Activated CD4-positive, alpha-beta T cell treated with anti-CD3 and anti-CD28 coated beads, Interleukin-2, Interleukin-4, amounts not matched to agents 100 ng/mL and 50 ng/mL, durations not matched to agents 16 hours and 8 hours (primary cell): ENCODE data around the gene CCDC24.

Experiments used
- DNase-seq: peaks from one replicate; pipeline ENCODE4 v3.0.0-alpha.2; 2020; ENCODE audit warnings: low spot score

The CCDC24 gene

GRCh38 chr1:44024031-44024902, 32.9 kb downstream of the CCDC24 start:
- DNase-seq, result no peak

GRCh38 chr1:44024903-44025525, 33.6 kb downstream of the CCDC24 start:
- DNase-seq, result no peak

DNA sequence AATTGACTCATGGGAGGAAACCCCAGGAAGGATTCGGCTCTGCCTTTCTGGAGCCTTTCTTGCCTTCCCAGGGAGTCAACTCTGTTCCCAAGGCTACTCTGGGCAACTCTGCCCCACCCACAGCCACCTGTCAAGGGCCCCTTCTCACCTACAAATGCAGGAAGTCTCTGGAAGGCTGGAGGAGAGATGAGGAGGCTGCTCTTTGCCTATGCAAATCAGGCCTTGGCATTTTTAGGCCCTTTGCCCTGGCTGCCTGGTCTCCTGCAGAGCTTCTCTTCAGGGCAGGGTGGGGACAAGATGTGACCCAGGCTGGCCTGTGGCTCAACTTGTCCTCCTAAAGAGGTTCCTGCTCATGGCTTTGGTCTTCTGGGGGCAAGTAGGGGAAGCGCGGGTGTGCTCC, 34.4 kb downstream of the CCDC24 start:
- DNase-seq, result no peak

- DNase-seq, result no peak
Measured at GRCh38 chr1:44027320-44027719, 35.9 kb downstream of the CCDC24 start.

- DNase-seq, result no peak
Measured at GRCh38 chr1:44029260-44029910, 38.0 kb downstream of the CCDC24 start.

DNA sequence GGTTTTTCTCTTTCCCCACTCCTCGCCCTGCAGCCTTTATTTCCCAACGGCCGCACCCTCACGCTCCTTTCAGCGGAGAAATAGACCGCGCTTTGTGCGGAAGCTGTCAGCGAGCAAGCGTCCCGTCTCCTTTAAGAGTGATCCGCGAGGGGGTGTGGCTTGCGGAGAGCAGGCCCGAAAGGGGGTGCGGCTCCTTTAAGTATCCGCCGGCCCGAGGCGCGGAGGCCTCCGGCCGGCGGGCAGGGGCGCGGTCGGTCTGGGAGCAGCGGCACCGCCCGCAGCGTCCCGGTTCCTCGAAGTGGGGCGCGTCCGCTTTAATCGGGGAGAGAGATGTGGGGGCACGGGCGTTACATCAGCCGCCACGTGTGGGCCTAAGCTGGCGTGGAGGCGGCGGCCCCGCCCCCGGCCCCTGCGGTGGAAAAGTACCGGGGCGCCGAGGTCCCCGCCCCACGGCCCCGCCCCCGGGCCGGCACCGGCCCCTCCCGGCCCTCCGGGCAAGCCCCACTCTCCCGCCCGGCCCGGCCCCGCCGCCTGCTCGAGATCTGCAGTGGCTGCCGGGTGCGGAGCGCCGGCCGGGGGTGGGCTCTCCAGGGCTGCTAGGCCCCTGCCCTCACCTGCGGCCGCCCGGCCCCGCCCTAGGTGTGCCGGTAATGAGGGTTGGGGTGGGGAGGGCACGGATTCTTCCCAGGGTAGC, 38.7 kb downstream of the CCDC24 start:
- DNase-seq, result peak; percentile 89

- DNase-seq, result peak; percentile 27
Measured at GRCh38 chr1:44030605-44031251, 39.3 kb downstream of the CCDC24 start.

DNA sequence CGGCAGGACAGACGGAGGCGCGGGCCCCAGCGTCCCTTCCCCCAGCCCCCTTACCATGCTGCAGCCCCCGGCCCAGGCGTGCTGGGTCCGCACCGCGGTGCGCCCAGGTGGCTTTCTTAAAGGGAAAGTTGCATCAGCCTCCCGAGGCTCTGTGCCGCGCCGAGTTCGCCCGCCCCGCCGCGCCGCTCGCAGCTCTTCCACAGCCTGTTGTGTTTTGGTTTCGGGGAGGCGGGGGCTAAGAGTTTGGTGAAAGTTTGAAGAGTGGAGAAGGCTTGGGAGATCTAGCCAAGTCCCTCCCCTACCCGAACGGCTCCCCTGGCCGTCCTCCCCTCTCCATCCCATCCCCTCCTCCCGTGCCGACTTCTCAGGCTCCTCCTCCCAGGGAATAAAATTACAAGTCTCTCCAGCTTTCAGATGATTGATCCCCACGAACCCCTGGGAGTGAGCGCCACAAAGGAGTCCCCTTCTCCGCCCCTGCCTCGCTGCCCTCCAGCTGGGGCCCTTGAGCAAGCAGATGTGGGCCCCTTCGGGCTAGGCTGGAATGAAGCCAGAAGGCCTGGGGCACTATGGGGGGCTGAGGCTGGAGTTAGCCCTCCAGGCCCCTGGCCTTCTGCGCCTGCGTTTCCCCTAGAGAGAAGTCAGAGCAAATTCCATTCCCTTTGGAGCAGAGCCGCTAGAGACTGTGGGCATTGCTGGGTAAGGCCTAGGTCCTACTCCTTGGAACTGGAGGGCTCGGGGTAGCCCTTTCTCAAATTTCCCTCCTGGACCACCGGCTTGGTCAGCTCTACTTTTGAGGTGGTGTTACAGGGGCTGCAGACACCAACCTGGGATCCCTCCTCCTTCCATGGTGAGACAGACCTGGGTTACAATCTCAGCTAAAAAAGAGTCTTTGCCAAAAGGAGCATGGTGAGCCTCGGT, 40.1 kb downstream of the CCDC24 start, which contains the start of gene SLC6A9:
Gene SLC6A9, minus strand, starts transcription at position 211 of the 918 bp plus-strand sequence. CDS start 7,185 bp downstream, outside the sequence.
- DNase-seq, result peak; percentile 20

DNA sequence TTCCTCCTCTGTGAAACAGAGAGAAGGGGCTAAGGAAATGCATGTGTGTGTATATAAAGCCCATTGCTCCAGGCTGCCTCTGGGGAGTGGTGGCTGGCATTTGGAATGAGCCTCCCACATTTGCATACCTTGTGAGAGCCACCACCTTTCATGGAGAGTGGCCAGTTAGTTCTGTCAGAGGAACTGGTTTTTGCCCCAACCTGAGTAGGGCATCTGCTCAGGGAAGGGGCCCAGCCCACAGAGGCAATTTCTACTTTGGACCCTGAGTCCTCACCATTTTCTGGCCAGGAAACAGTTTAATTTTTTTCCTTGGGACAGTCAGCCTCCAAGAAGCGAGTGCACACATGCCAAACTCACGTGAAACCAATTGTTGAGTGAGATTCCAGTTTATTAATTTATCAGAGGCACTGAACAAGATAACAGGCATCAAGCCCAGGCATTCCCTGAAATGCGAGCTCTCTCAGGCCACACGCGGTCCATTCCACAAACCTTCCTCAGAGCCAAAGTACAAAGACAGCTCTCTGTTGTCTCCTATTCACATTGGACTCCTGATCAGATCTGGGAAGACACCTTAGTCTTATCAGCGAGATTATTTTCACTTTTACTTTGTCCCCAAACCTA, 40.9 kb downstream of the CCDC24 start:
- no peak for DNase-seq

GRCh38 chr1:44033041-44033575, 41.7 kb downstream of the CCDC24 start:
- no peak for DNase-seq

GRCh38 chr1:44033756-44034155, 42.4 kb downstream of the CCDC24 start:
- no peak for DNase-seq

DNA sequence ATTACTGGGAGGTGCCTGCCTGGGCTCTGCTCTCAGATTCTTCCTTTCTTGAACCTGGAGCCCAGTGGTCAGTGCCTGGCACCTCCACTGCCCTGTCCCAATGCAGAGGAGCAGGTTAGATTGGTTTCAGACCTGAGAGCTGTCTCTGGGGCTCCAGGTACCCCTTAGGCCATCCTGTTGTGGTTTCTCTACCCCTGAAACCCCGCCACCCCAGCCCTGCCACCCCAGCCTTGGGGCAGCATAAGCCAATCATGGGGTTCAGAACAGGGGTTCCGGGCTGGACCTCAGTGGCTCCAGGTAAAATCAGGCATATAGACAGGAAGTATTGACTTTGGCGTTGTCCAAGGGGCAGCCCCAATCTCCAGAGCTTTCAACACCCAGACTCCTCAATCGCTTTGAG, 43.0 kb downstream of the CCDC24 start:
- DNase-seq, result no peak

GRCh38 chr1:44034976-44035716, 43.7 kb downstream of the CCDC24 start:
- no peak for DNase-seq

GRCh38 chr1:44035726-44036408, 44.5 kb downstream of the CCDC24 start:
- DNase-seq, result no peak

DNA sequence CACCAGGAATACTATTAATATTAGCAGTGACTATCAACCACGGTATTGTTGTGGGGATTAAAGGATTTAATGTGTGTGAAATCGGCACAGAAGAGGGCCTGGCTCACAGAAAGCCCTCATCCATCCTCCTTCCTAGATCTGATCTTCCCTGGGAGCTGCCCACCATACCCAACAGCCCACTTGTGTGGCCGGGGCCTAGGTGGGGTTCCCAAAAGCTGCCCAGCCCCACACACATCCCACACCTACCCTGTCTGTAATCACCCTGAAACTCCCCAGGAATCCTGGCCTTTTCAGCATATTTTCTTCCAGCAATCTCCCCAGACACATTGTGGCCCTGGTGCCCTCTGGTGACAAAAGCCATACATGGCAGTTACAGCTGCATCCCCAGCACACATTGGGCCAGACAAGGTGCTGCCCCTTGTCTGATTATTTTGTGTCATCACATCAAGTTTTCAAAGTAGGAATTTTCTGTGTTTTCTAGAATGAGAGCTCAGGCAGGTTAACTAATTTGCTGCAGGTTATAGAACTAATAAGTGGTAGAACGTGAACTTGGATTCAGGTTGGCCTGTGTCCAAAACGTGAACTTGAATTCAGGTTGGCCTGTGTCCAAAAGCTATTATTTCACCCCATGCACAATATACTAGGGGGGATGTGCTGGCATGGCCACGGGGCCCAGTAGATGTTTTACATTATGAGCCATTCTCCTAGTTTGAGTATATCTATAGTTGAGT, 45.2 kb downstream of the CCDC24 start:
- peak; percentile 70 for DNase-seq

GRCh38 chr1:44037154-44037553, 45.8 kb downstream of the CCDC24 start:
- no peak for DNase-seq

DNA sequence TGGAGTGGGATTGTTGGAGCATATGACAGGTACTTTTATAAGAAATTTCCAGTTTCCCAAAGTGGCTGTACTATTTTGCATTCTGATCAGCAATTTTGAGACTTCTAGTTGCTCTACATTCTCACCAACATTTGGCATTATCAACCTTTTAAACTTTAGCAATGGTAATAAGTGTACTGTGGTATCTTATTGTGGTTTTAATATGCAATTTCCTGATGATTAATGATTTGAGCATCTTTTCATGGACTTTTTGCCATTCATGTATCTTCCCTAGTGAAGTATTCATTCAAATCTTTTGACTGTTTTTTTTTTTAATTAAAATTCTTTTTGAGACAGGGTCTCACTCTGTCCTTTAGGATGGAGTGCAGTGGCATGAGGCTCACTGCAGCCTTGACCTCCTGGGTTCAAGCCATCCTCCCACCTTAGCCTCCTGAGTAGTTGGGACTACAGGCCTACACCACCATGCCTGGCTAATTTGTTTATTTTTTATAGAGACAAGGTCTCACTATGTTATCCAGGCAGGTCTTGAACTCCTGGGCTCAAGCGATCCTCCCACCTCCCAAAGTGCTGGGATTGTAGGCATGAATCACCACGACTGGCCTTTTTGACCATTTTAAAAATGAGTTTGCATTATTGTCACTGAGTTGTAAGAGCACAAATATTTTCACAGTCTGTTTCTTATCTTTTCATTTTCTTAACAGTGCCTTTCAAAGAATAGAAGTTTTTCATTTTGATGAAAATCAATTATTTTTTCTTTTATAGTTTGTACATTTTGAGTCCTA, 47.7 kb downstream of the CCDC24 start:
- no peak for DNase-seq
